Stomach (tissue), 9 donors: Measurements from ENCODE around the gene PAAF1. TPM values are rescaled to one million over a fixed set of nuclear protein-coding genes. Genes with fewer than 3 reads are reported as not detected.

Experiments
- DNase-seq, 2 donors: peaks; one replicate each; pipeline versions ENCODE4 v3.0.0 to v3.0.0-alpha.2; 2013 to 2019
- H3K27ac ChIP-seq, 5 donors: fragments of 200-600 bp in 4 of 5; sonication (generic) in 4 of 5; one replicate each; pipeline ENCODE4 v1.5.1; 2013 to 2019; ENCODE audit warnings: mild to moderate bottlenecking in 1 of 5, moderate library complexity in 1 of 5
- H3K27me3 ChIP-seq, 3 donors: fragments of 200-600 bp; sonication (generic); one replicate each; pipeline ENCODE4 v1.5.1; 2017 to 2019; ENCODE audit warnings: mixed run types in 1 of 3
- H3K36me3 ChIP-seq, 4 donors: fragments of 200-600 bp; sonication (generic); 1 replicate in 3 of 4; 2 replicates in 1 of 4; pipeline ENCODE4 v1.5.1; 2016 to 2019
- H3K4me1 ChIP-seq, 4 donors: fragments of 200-600 bp; sonication (generic); one replicate each; pipeline ENCODE4 v1.5.1; 2016 to 2019
- H3K4me3 ChIP-seq, 4 donors: fragments of 200-600 bp; sonication (generic) in 3 of 4; one replicate each; pipeline ENCODE4 v1.5.1; 2016 to 2019; ENCODE audit warnings: mild to moderate bottlenecking in 1 of 4
- H3K9me3 ChIP-seq, 4 donors: fragments of 200-600 bp; sonication (generic); one replicate each; pipeline ENCODE4 v1.5.1; 2016 to 2019
- CTCF ChIP-seq, 7 experiments: fragments of 450-650 bp in 4 of 7; fragments of 200-600 bp in 3 of 7; sonication (generic) in 3 of 7; IDR thresholded peaks; one replicate each; pipeline ENCODE4 v1.5.1; 2016 to 2019; ENCODE audit warnings: antibody characterized with exemption in 7 of 7, control low read depth in 2 of 7, mild to moderate bottlenecking in 1 of 7
- EP300 ChIP-seq: sonication (generic); formaldehyde crosslinking; IDR thresholded peaks from one replicate; pipeline ENCODE4 v1.6.1; 2017; ENCODE audit warnings: antibody characterized with exemption
- POLR2A ChIP-seq, 4 donors: fragments of 450-650 bp; IDR thresholded peaks; one replicate each; pipeline ENCODE4 v1.6.1; 2016; ENCODE audit warnings: antibody characterized with exemption in 4 of 4, control low read depth in 2 of 4, mild to moderate bottlenecking in 1 of 4, moderate library complexity in 1 of 4
- POLR2AphosphoS5 ChIP-seq, 3 donors: sonication (generic); formaldehyde crosslinking; IDR thresholded peaks; one replicate each; pipeline ENCODE4 v1.6.1; 2016; ENCODE audit warnings: antibody characterized with exemption in 3 of 3
- WGBS, 5 donors: extraction: QIAGEN DNeasy Blood & Tissue Kit in 3 of 5; methylation state at CpG; one replicate each; pipeline versions ENCODE4 v1.1.5 to v1.1.7; 2013 to 2018; 5-methylcytosine and 5-hydroxymethylcytosine counted together
- intact Hi-C: fragments of 100-400 bp; cut with DNase I; formaldehyde crosslinking; loops from one replicate; pipeline ENCODE4 v1.15.1; 2023; ENCODE audit warnings: low total_unique reads
- polyA plus RNA-seq, 3 donors: library from polyadenylated mRNA; stranded (reverse); fragments of 200-250 nt; gene quantifications; one replicate each; pipeline ENCODE4 v1.2.3, GENCODE V29; 2013
- total RNA-seq, 5 donors: library from RNA; depleted of rRNA; stranded (reverse); fragments of >200 nt; gene quantifications; one replicate each; pipeline versions ENCODE4 v1.1.0 to v1.2.3, GENCODE V29; 2014 to 2016
- donor health status: healthy with polysubstance abuse.
- donor health status: Bipolar disorder and iron deficiency.
- donor health status: healthy.

Gene PAAF1
- total and polyA plus RNA-seq, 8 donors = 5.4 to 20.4 (median 13.1) TPM; not detected in 1

GRCh38 chr11:73940801-73941570 is 64.2 kb downstream of the PAAF1 start:
- Histone ChIP-seq H3K9me3 (peaks cover 0 to 14% (median 6%) of the 10 kb centered on the region in 4 donors), H3K27me3 (no peaks in the 10 kb centered on the region), H3K4me3 (no peak overlapping the region), H3K36me3 (no peaks in the 10 kb centered on the region), H3K4me1 (no peaks in the 10 kb centered on the region), H3K27ac (no peak overlapping the region)
- TF ChIP-seq CTCF (IDR thresholded peaks at IDR 0.05) = no peak
- TF ChIP-seq POLR2A (IDR thresholded peaks at IDR 0.05) = no peak
- no peak for DNase-seq
- WGBS, 5 donors = 93 to 96% (median 94%) methylated on average over 9 of the region's 9 CpGs
- intact Hi-C loops = no loop called here

- Histone ChIP-seq H3K27me3 (no peaks in the 10 kb centered on the region), H3K4me3 (no peak overlapping the region), H3K9me3 (peaks cover 0 to 18% (median 7%) of the 10 kb centered on the region in 4 donors), H3K4me1 (no peaks in the 10 kb centered on the region), H3K36me3 (no peaks in the 10 kb centered on the region), H3K27ac (no peak overlapping the region)
- intact Hi-C loops = no loop called here
- no peak for DNase-seq
- WGBS, 5 donors = 71 to 95% (median 83%) methylated on average over 1 of the region's 1 CpG
- TF ChIP-seq POLR2AphosphoS5 (IDR thresholded peaks at IDR 0.05) = no peak
- no peak for TF ChIP-seq EP300
- no peak for TF ChIP-seq CTCF (IDR thresholded peaks at IDR 0.05)
- TF ChIP-seq POLR2A (IDR thresholded peaks at IDR 0.05) = no peak
Observed at GRCh38 chr11:73942010-73942409, 65.2 kb downstream of the PAAF1 start.

- H3K4me3 ChIP-seq = no peak overlapping the region
Observed at GRCh38 chr11:73944085-73944484, 67.3 kb downstream of the PAAF1 start.

GRCh38 chr11:73944901-73945300 is 68.1 kb downstream of the PAAF1 start:
- H3K27me3 ChIP-seq = no peaks in the 10 kb centered on the region
- H3K4me3 ChIP-seq = no peak overlapping the region
- intact Hi-C loops = no loop called here
- H3K4me1 ChIP-seq = no peaks in the 10 kb centered on the region
- H3K36me3 ChIP-seq = no peaks in the 10 kb centered on the region
- WGBS, 5 donors = 74 to 88% (median 80%) methylated on average over 10 of the region's 10 CpGs
- DNase-seq = no peak
- H3K27ac ChIP-seq = no peak overlapping the region
- TF ChIP-seq CTCF (IDR thresholded peaks at IDR 0.05) (no peak), EP300 (no peak), POLR2A (IDR thresholded peaks at IDR 0.05) (no peak), POLR2AphosphoS5 (IDR thresholded peaks at IDR 0.05) (no peak)
- peaks cover 0 to 6% (median 3%) of the 10 kb centered on the region in 4 donors for H3K9me3 ChIP-seq

More at GRCh38 chr11:73944085-73944484, 67.3 kb downstream of the PAAF1 start:
- DNase-seq = no peak
- H3K4me1 ChIP-seq = no peaks in the 10 kb centered on the region
- TF ChIP-seq POLR2A (IDR thresholded peaks at IDR 0.05) (no peak), POLR2AphosphoS5 (IDR thresholded peaks at IDR 0.05) (no peak), EP300 (no peak), CTCF (IDR thresholded peaks at IDR 0.05) (no peak)
- WGBS, 5 donors = 40 to 51% (median 46%) methylated on average over 6 of the region's 6 CpGs
- peaks cover 0 to 10% (median 5%) of the 10 kb centered on the region in 4 donors for H3K9me3 ChIP-seq
- intact Hi-C loops = no loop called here
- H3K27ac ChIP-seq = no peak overlapping the region
- H3K36me3 ChIP-seq = no peaks in the 10 kb centered on the region
- H3K27me3 ChIP-seq = no peaks in the 10 kb centered on the region
